NT2/D1 (cell line): ENCODE measurements around the gene PPP1R1B.

Source experiments
- DNase-seq: peaks from one replicate; pipeline ENCODE4 v3.0.0-alpha.2; 2011; ENCODE audit warnings: low read depth, low spot score
- H3K27me3 ChIP-seq: 2 replicates; pipeline ENCODE4 v1.6.0; 2011; ENCODE audit warnings: mild to moderate bottlenecking; ENCODE audit not compliant: insufficient read length, insufficient read depth
- H3K36me3 ChIP-seq: 2 replicates; pipeline ENCODE4 v1.6.1; 2011; ENCODE audit warnings: mild to moderate bottlenecking, low read length, mixed read lengths; ENCODE audit not compliant: insufficient read depth, insufficient read length
- H3K4me1 ChIP-seq: 2 replicates; pipeline ENCODE4 v1.5.1; 2011; ENCODE audit not compliant: insufficient read depth, insufficient read length
- H3K4me3 ChIP-seq: 2 replicates; pipeline ENCODE4 v1.5.1; 2011; ENCODE audit warnings: low read depth; ENCODE audit not compliant: insufficient read length
- H3K9ac ChIP-seq: 2 replicates; pipeline ENCODE4 v1.6.0; 2011; ENCODE audit warnings: low read depth; ENCODE audit not compliant: insufficient read length
- H3K9me3 ChIP-seq: 2 replicates; pipeline ENCODE4 v1.5.1; 2011; ENCODE audit warnings: mild to moderate bottlenecking, low read length; ENCODE audit not compliant: insufficient read depth
- SUZ12 ChIP-seq: IDR thresholded peaks from 2 replicates; pipeline ENCODE4 v1.6.1; 2011; ENCODE audit not compliant: insufficient read length, insufficient read depth; ENCODE audit errors: extremely low read depth
- YY1 ChIP-seq: IDR thresholded peaks from 2 replicates; pipeline ENCODE4 v1.6.1; 2011; ENCODE audit not compliant: insufficient read length, insufficient read depth
- ZNF274 ChIP-seq: IDR thresholded peaks from 2 replicates; pipeline ENCODE4 v1.6.1; 2011; ENCODE audit warnings: mild to moderate bottlenecking, low read depth, low read length

The PPP1R1B gene

DNA sequence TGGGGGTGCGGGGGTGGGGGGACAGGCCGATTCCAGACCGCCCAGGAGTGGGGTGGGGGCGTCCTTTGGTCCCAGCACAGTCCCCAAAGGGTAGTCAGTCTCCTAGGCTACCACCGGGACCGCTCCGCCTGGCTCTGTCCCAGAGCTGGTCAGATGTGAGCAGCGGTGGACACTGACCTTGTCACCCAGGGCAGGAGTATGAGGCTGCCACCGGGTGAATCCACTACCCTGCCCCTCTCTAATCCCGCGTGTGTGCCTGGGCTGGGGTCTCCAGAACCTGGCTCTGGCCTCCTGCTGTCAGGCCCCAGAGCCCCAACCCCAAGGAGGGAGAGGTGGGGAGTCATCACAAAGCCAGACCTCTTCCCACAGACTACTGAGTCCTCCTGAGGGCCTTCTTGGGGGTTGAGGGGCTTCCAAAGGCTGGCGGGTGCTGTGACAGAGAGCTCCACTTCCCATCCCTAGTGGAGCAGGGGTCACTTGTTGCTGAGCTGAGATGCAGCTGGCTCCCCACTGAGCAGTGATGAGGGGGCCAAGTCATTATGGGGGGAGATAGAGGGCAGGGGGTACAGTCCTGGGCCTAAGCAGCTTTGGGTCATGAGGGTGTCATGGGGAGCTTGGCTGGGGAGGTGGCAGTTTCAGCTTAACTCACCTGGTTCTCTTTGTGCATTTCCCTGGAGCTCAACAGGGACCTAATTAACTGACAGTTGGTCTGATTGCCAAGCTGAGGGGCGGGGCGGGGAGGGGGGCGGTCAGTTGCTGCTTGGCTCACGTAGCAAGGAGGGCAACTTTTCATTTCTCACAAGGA is 1.2 kb downstream of the PPP1R1B start:
- Histone ChIP-seq H3K9me3 (no peaks in the 10 kb centered on the region), H3K27me3 (peaks cover 44% of the 10 kb centered on the region), H3K4me1 (peaks cover 36% of the 10 kb centered on the region), H3K36me3 (no peaks in the 10 kb centered on the region), H3K9ac (no peak overlapping the region), H3K4me3 (no peak overlapping the region)
- TF ChIP-seq YY1, result no peak
- no peak for TF ChIP-seq SUZ12
- TF ChIP-seq ZNF274, result no peak
- DNase-seq, result no peak

GRCh38 chr17:39628655-39629493 is 2.1 kb downstream of the PPP1R1B start:
- Histone ChIP-seq H3K27me3 (peaks cover 40% of the 10 kb centered on the region), H3K9me3 (no peaks in the 10 kb centered on the region), H3K4me1 (peaks cover 39% of the 10 kb centered on the region), H3K9ac (no peak overlapping the region), H3K36me3 (no peaks in the 10 kb centered on the region), H3K4me3 (no peak overlapping the region)
- TF ChIP-seq YY1 (no peak), ZNF274 (no peak), SUZ12 (no peak)
- DNase-seq, result no peak

- TF ChIP-seq ZNF274 (no peak), SUZ12 (no peak), YY1 (no peak)
- no peak for DNase-seq
- peaks cover 39% of the 10 kb centered on the region for H3K4me1 ChIP-seq
- no peaks in the 10 kb centered on the region for H3K36me3 ChIP-seq
- H3K9ac ChIP-seq, result no peak overlapping the region
- H3K4me3 ChIP-seq, result no peak overlapping the region
- no peaks in the 10 kb centered on the region for H3K9me3 ChIP-seq
- H3K27me3 ChIP-seq, result peaks cover 37% of the 10 kb centered on the region
These were observed 2.7 kb downstream of the PPP1R1B start for GRCh38 chr17:39629494-39629880.

DNA sequence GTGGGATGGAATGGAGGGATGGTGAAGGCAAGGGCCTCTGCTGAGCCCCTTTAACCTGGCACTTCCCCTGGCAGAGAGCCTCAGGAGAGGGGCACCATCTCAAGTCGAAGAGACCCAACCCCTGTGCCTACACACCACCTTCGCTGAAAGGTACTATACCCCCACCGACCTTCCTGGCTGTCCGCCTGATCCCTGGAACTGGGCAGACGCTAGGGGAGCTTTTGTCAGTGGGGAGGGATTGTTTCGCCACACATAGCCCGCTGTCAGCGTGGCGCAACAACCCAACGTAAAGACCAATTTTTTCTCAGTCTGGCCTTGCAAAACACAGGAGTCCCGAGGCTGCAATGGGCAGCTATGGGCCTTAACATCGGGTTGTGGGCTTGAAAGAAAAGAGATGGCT is 3.1 kb downstream of the PPP1R1B start:
- no peak overlapping the region for H3K9ac ChIP-seq
- H3K36me3 ChIP-seq, result no peaks in the 10 kb centered on the region
- no peaks in the 10 kb centered on the region for H3K9me3 ChIP-seq
- no peak for DNase-seq
- no peak overlapping the region for H3K4me3 ChIP-seq
- H3K27me3 ChIP-seq, result peaks cover 33% of the 10 kb centered on the region
- TF ChIP-seq ZNF274 (no peak), YY1 (no peak), SUZ12 (no peak)
- peaks cover 42% of the 10 kb centered on the region for H3K4me1 ChIP-seq

- H3K4me3 ChIP-seq, result no peak overlapping the region
- no peaks in the 10 kb centered on the region for H3K36me3 ChIP-seq
- DNase-seq, result no peak
- peaks cover 18% of the 10 kb centered on the region for H3K27me3 ChIP-seq
- H3K4me1 ChIP-seq, result peaks cover 47% of the 10 kb centered on the region
- H3K9ac ChIP-seq, result peak overlapping the region; percentile 43
- no peak for TF ChIP-seq SUZ12
- no peak for TF ChIP-seq YY1
- TF ChIP-seq ZNF274, result no peak
- no peaks in the 10 kb centered on the region for H3K9me3 ChIP-seq
These were observed 4.7 kb downstream of the PPP1R1B start for GRCh38 chr17:39631403-39631802.

- H3K9me3 ChIP-seq, result no peaks in the 10 kb centered on the region
- H3K27me3 ChIP-seq, result peaks cover 8% of the 10 kb centered on the region
- peak overlapping the region; percentile 53 for H3K9ac ChIP-seq
- no peak for DNase-seq
- no peaks in the 10 kb centered on the region for H3K36me3 ChIP-seq
- H3K4me1 ChIP-seq, result peaks cover 50% of the 10 kb centered on the region
- no peak overlapping the region for H3K4me3 ChIP-seq
- no peak for TF ChIP-seq SUZ12
- TF ChIP-seq ZNF274, result no peak
- no peak for TF ChIP-seq YY1
These were observed 5.6 kb downstream of the PPP1R1B start for GRCh38 chr17:39632153-39632941.
